Erythroblast (primary cell): Measurements from ENCODE around the gene B3GNT4.

Experiments
- DNase-seq, 2 experiments: peaks; one replicate each; lab custom pipeline; 2025; lab: John Stamatoyannopoulos, UW
- GATA1 ChIP-seq: IDR thresholded peaks from 2 replicates; pipeline ENCODE4 v1.6.1; 2011; ENCODE audit warnings: low read depth, mild to moderate bottlenecking, control low read depth, low read length, moderate library complexity
- POLR2A ChIP-seq: IDR thresholded peaks from 2 replicates; pipeline ENCODE4 v1.6.1; 2011; ENCODE audit warnings: mild to moderate bottlenecking, low read length

The B3GNT4 gene

GRCh38 chr12:122182887-122183587, 20.5 kb upstream of the B3GNT4 start, which contains the start of gene LRRC43:
TSS of gene LRRC43 (plus strand) at chr12:122183123. CDS start at chr12:122183145, 22 bp downstream.
- TF ChIP-seq GATA1 (no peak), POLR2A (no peak)
- no peak for DNase-seq

- DNase-seq, result no peak
- TF ChIP-seq GATA1, result no peak
- no peak for TF ChIP-seq POLR2A
Measured at GRCh38 chr12:122183588-122183940, 19.9 kb upstream of the B3GNT4 start.

GRCh38 chr12:122184517-122184916, 19.0 kb upstream of the B3GNT4 start:
- TF ChIP-seq GATA1, result no peak
- TF ChIP-seq POLR2A, result no peak
- DNase-seq, result no peak

GRCh38 chr12:122185079-122185478, 18.4 kb upstream of the B3GNT4 start:
- no peak for TF ChIP-seq GATA1
- no peak for TF ChIP-seq POLR2A
- no peak for DNase-seq

GRCh38 chr12:122185494-122186082, 17.9 kb upstream of the B3GNT4 start:
- no peak for TF ChIP-seq GATA1
- TF ChIP-seq POLR2A, result no peak
- DNase-seq, result no peak

- no peak for TF ChIP-seq GATA1
- TF ChIP-seq POLR2A, result no peak
- no peak for DNase-seq
Measured at GRCh38 chr12:122187466-122187865, 16.0 kb upstream of the B3GNT4 start.

GRCh38 chr12:122189626-122190475, 13.7 kb upstream of the B3GNT4 start:
- TF ChIP-seq POLR2A (no peak), GATA1 (no peak)
- DNase-seq, result no peak

GRCh38 chr12:122190842-122191668, 12.5 kb upstream of the B3GNT4 start:
- DNase-seq, result peak; percentile 72 to 81
- TF ChIP-seq GATA1 (no peak), POLR2A (no peak)

- no peak for DNase-seq
- TF ChIP-seq POLR2A, result no peak
- no peak for TF ChIP-seq GATA1
Measured at GRCh38 chr12:122192441-122192840, 11.1 kb upstream of the B3GNT4 start.

GRCh38 chr12:122194804-122195203, 8.7 kb upstream of the B3GNT4 start:
- no peak for DNase-seq
- TF ChIP-seq GATA1, result no peak
- TF ChIP-seq POLR2A, result no peak

GRCh38 chr12:122195405-122195804, 8.1 kb upstream of the B3GNT4 start:
- DNase-seq, result no peak
- TF ChIP-seq POLR2A, result no peak
- TF ChIP-seq GATA1, result no peak

- DNase-seq, result no peak
Measured at GRCh38 chr12:122197612-122197966, 5.9 kb upstream of the B3GNT4 start.

GRCh38 chr12:122199484-122200355, 3.8 kb upstream of the B3GNT4 start:
- no peak for TF ChIP-seq GATA1
- TF ChIP-seq POLR2A, result no peak
- DNase-seq, result no peak

More at GRCh38 chr12:122197612-122197966, 5.9 kb upstream of the B3GNT4 start:
- no peak for TF ChIP-seq POLR2A
- TF ChIP-seq GATA1, result no peak

- DNase-seq, result no peak
- TF ChIP-seq GATA1 (no peak), POLR2A (no peak)
Measured at GRCh38 chr12:122200541-122201175, 2.9 kb upstream of the B3GNT4 start.
